Fibroblast of lung (primary cell): ENCODE data around the gene CARS2. TPM values are rescaled to one million over a fixed set of nuclear protein-coding genes. Genes with fewer than 3 reads are reported as not detected.

ENCODE experiments used
- DNase-seq, 2 donors: peaks; one replicate each; pipeline versions ENCODE4 v3.0.0 to v3.0.0-alpha.2; 2010; ENCODE audit warnings: low read depth in 2 of 2
- H2AFZ ChIP-seq: 2 replicates; pipeline ENCODE4 v1.5.1; 2012; ENCODE audit warnings: low read length, control low read depth, inconsistent platforms
- H3K27ac ChIP-seq: 2 replicates; pipeline ENCODE4 v1.5.1; 2011; ENCODE audit warnings: low read length, control low read depth; ENCODE audit not compliant: insufficient read depth
- H3K27me3 ChIP-seq: 2 replicates; pipeline ENCODE4 v1.5.1; 2011; ENCODE audit warnings: mild to moderate bottlenecking, low read length; ENCODE audit not compliant: control insufficient read depth, insufficient read depth
- H3K36me3 ChIP-seq: 2 replicates; pipeline ENCODE4 v1.5.1; 2011; ENCODE audit warnings: low read length; ENCODE audit not compliant: control insufficient read depth, insufficient read depth
- H3K4me1 ChIP-seq: 2 replicates; pipeline ENCODE4 v1.5.1; 2011; ENCODE audit warnings: low read length; ENCODE audit not compliant: control insufficient read depth, insufficient read depth; ENCODE audit errors: extremely low read depth
- H3K4me2 ChIP-seq: 2 replicates; pipeline ENCODE4 v1.5.1; 2011; ENCODE audit warnings: low read length, control low read depth; ENCODE audit not compliant: insufficient read depth; ENCODE audit errors: extremely low read depth
- H3K4me3 ChIP-seq, 4 experiments: fragments of 200-600 bp in 1 of 4; sonication (generic) in 1 of 4; replicated peaks in 1 of 4; 2 replicates each; pipeline ENCODE4 v1.5.1; 2011 to 2016; ENCODE audit warnings: low read length in 4 of 4, low read depth in 3 of 4, mild to moderate bottlenecking in 3 of 4, control low read depth in 2 of 4, inconsistent platforms in 1 of 4, mixed read lengths in 1 of 4; ENCODE audit not compliant: insufficient read depth in 1 of 4; ENCODE audit errors: control extremely low read depth in 1 of 4
- H3K79me2 ChIP-seq: 2 replicates; pipeline ENCODE4 v1.5.1; 2012; ENCODE audit warnings: mild to moderate bottlenecking, low read length, inconsistent platforms; ENCODE audit not compliant: control insufficient read depth, insufficient read depth
- H3K9ac ChIP-seq: 2 replicates; pipeline ENCODE4 v1.5.1; 2011; ENCODE audit warnings: mild to moderate bottlenecking, low read length, control low read depth; ENCODE audit not compliant: insufficient read depth
- H3K9me3 ChIP-seq: 2 replicates; pipeline ENCODE4 v1.5.1; 2012; ENCODE audit warnings: low read depth, low read length; ENCODE audit not compliant: control insufficient read depth, insufficient read depth
- H4K20me1 ChIP-seq: 2 replicates; pipeline ENCODE4 v1.5.1; 2011; ENCODE audit warnings: low read length; ENCODE audit not compliant: control insufficient read depth, insufficient read depth; ENCODE audit errors: extremely low read depth
- EZH2 ChIP-seq: IDR thresholded peaks from 2 replicates; pipeline ENCODE4 v1.5.1; 2012; ENCODE audit warnings: low read length, control low read depth, mild to moderate bottlenecking; ENCODE audit errors: missing control alignments
- polyA plus RNA-seq, 2 donors: library from polyadenylated mRNA; depleted of rRNA in 1 of 2; stranded (reverse) in 1 of 2; unstranded in 1 of 2; fragments of >200 nt; gene quantifications; 2 replicates each; pipeline ENCODE4 v1.2.1, GENCODE V29; 2011 to 2012; ENCODE audit warnings: missing spikeins in 1 of 2
- total RNA-seq: library from RNA; depleted of rRNA; stranded (reverse); fragments of >200 nt; gene quantifications from 2 replicates; pipeline ENCODE4 v1.2.1, GENCODE V29; 2014
- TF ChIP-seq, protein P1 (sequence below), 2 donors: IDR thresholded peaks in 1 of 2; conservative IDR thresholded peaks in 1 of 2; 1 replicate in 1 of 2; 2 replicates in 1 of 2; pipeline ENCODE4 v1.5.1; 2011 to 2012; ENCODE audit warnings: low read length in 2 of 2, control low read depth in 1 of 2, inconsistent platforms in 1 of 2, low read depth in 1 of 2, mild to moderate bottlenecking in 1 of 2

Gene CARS2
- total and polyA plus RNA-seq, 2 donors (not counting 1 experiment from before 2014, with no cell fraction given), result 64.7 to 127 TPM

- no peak for DNase-seq
- H3K27ac ChIP-seq, result no peak overlapping the region
- peaks cover 12% of the 10 kb centered on the region for H3K36me3 ChIP-seq
- no peak overlapping the region for H3K4me2 ChIP-seq
- no peaks in the 10 kb centered on the region for H4K20me1 ChIP-seq
- no peaks in the 10 kb centered on the region for H3K27me3 ChIP-seq
- H3K9me3 ChIP-seq, result no peaks in the 10 kb centered on the region
- H3K4me1 ChIP-seq, result no peaks in the 10 kb centered on the region
- H3K9ac ChIP-seq, result no peak overlapping the region
- no peak overlapping the region for H2AFZ ChIP-seq
- H3K4me3 ChIP-seq, result no peak overlapping the region
- no peaks in the 10 kb centered on the region for H3K79me2 ChIP-seq
- no peak for TF ChIP-seq EZH2
- TF ChIP-seq, protein P1, sequence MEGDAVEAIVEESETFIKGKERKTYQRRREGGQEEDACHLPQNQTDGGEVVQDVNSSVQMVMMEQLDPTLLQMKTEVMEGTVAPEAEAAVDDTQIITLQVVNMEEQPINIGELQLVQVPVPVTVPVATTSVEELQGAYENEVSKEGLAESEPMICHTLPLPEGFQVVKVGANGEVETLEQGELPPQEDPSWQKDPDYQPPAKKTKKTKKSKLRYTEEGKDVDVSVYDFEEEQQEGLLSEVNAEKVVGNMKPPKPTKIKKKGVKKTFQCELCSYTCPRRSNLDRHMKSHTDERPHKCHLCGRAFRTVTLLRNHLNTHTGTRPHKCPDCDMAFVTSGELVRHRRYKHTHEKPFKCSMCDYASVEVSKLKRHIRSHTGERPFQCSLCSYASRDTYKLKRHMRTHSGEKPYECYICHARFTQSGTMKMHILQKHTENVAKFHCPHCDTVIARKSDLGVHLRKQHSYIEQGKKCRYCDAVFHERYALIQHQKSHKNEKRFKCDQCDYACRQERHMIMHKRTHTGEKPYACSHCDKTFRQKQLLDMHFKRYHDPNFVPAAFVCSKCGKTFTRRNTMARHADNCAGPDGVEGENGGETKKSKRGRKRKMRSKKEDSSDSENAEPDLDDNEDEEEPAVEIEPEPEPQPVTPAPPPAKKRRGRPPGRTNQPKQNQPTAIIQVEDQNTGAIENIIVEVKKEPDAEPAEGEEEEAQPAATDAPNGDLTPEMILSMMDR (conservative IDR thresholded peaks at IDR 0.05 in 1 of 2, IDR thresholded peaks at IDR 0.05 in 1 of 2; ENCODE audit: low read depth in 1 of 2, low read length in 2 of 2), result no peak
Observed at GRCh38 chr13:110690516-110690915, 15.4 kb downstream of the CARS2 start.

- Histone ChIP-seq H3K4me2 (no peak overlapping the region), H3K36me3 (peaks cover 12% of the 10 kb centered on the region)
Observed at GRCh38 chr13:110689711-110690110, 16.2 kb downstream of the CARS2 start.

GRCh38 chr13:110689041-110689440 lies 16.9 kb downstream of the CARS2 start:
- no peaks in the 10 kb centered on the region for H3K79me2 ChIP-seq
- H2AFZ ChIP-seq, result no peak overlapping the region
- no peaks in the 10 kb centered on the region for H3K27me3 ChIP-seq
- no peak overlapping the region for H3K4me3 ChIP-seq
- no peak overlapping the region for H3K9ac ChIP-seq
- H3K4me1 ChIP-seq, result peaks cover 2% of the 10 kb centered on the region
- no peak overlapping the region for H3K4me2 ChIP-seq
- DNase-seq, result no peak
- TF ChIP-seq EZH2, result no peak
- TF ChIP-seq, protein P1 (conservative IDR thresholded peaks at IDR 0.05 in 1 of 2, IDR thresholded peaks at IDR 0.05 in 1 of 2; ENCODE audit: low read depth in 1 of 2, low read length in 2 of 2), result no peak
- peaks cover 12% of the 10 kb centered on the region for H3K36me3 ChIP-seq
- no peak overlapping the region for H3K27ac ChIP-seq
- no peaks in the 10 kb centered on the region for H3K9me3 ChIP-seq
- H4K20me1 ChIP-seq, result no peaks in the 10 kb centered on the region

More at GRCh38 chr13:110689711-110690110, 16.2 kb downstream of the CARS2 start:
- no peak for DNase-seq
- TF ChIP-seq, protein P1 (conservative IDR thresholded peaks at IDR 0.05 in 1 of 2, IDR thresholded peaks at IDR 0.05 in 1 of 2; ENCODE audit: low read depth in 1 of 2, low read length in 2 of 2), result no peak
- TF ChIP-seq EZH2, result no peak
- no peak overlapping the region for H3K9ac ChIP-seq
- H3K27ac ChIP-seq, result no peak overlapping the region
- H3K9me3 ChIP-seq, result no peaks in the 10 kb centered on the region
- H4K20me1 ChIP-seq, result no peaks in the 10 kb centered on the region
- no peaks in the 10 kb centered on the region for H3K27me3 ChIP-seq
- peaks cover 2% of the 10 kb centered on the region for H3K4me1 ChIP-seq
- no peak overlapping the region for H3K4me3 ChIP-seq
- no peak overlapping the region for H2AFZ ChIP-seq
- no peaks in the 10 kb centered on the region for H3K79me2 ChIP-seq
